GM20000 (cell line): ENCODE measurements around the gene TMEM201.

ENCODE experiments used
- DNase-seq: peaks from one replicate; pipeline ENCODE4 v3.0.0; 2012; ENCODE audit warnings: low spot score
- TF ChIP-seq, protein P1 (sequence below): IDR thresholded peaks from 2 replicates; pipeline ENCODE4 v1.5.1; 2012; ENCODE audit warnings: mild to moderate bottlenecking, control low read depth; ENCODE audit errors: extremely low read depth, missing control alignments

The TMEM201 gene

GRCh38 chr1:9610548-9610947 is 21.8 kb downstream of the TMEM201 start:
- TF ChIP-seq, protein P1, sequence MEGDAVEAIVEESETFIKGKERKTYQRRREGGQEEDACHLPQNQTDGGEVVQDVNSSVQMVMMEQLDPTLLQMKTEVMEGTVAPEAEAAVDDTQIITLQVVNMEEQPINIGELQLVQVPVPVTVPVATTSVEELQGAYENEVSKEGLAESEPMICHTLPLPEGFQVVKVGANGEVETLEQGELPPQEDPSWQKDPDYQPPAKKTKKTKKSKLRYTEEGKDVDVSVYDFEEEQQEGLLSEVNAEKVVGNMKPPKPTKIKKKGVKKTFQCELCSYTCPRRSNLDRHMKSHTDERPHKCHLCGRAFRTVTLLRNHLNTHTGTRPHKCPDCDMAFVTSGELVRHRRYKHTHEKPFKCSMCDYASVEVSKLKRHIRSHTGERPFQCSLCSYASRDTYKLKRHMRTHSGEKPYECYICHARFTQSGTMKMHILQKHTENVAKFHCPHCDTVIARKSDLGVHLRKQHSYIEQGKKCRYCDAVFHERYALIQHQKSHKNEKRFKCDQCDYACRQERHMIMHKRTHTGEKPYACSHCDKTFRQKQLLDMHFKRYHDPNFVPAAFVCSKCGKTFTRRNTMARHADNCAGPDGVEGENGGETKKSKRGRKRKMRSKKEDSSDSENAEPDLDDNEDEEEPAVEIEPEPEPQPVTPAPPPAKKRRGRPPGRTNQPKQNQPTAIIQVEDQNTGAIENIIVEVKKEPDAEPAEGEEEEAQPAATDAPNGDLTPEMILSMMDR = no peak
- no peak for DNase-seq

DNA sequence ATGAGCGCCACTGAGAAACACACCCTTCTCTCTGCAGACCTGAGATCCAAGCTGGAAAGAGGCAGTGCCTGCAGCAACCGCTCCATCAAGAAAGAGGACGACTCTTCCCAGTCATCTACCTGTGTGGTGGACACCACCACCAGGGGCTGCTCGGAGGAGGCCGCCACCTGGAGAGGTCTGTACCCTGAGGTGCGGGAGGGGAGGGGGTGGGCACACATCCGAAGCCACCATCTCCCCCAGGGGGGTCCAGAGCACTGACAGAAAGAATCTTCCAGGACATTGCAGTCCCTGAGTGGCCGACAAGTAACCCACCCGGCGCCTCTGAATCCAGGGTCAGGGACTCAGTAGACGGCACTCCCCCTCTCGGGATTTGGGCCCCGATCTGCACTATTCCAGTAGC is 23.0 kb downstream of the TMEM201 start:
- no peak for DNase-seq
- TF ChIP-seq, protein P1 = no peak

GRCh38 chr1:9612162-9612845 is 23.6 kb downstream of the TMEM201 start:
- TF ChIP-seq, protein P1 = no peak
- DNase-seq = no peak

DNA sequence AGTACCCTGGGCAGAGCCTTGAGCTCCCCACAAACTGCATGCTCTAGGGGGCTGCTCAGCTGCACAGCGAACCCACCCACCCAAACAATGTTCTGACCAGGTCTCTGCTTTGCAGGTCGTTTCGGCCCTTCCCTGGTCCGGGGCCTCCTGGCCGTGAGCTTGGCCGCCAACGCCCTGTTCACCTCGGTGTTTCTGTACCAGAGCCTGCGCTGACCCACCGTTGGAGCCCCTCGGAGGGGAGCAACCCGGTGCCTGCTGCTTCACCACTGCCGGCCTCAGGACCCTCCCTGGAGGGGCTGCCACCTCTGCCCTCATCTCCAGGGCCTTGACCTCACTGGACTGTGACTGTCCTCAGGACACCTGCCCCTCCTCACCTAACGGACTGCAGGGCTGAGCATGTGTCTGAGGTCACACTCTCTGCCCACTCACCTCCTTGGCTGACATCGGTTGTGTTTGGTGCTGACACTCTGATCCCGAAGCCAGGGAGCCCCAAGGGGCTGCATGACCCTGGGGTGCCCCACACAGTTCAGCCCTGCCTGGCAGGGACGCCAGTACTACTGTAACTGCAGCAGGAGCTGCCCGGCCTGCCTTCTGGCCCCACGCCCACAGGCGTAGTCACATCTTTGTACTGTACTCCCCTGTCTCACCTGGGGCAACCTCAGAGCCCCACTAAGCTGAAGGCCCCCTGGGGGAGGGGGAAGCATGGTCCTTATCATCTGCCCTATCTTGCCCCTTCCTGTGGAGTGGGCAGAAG is 24.3 kb downstream of the TMEM201 start:
- TF ChIP-seq, protein P1 = no peak
- DNase-seq = no peak

DNA sequence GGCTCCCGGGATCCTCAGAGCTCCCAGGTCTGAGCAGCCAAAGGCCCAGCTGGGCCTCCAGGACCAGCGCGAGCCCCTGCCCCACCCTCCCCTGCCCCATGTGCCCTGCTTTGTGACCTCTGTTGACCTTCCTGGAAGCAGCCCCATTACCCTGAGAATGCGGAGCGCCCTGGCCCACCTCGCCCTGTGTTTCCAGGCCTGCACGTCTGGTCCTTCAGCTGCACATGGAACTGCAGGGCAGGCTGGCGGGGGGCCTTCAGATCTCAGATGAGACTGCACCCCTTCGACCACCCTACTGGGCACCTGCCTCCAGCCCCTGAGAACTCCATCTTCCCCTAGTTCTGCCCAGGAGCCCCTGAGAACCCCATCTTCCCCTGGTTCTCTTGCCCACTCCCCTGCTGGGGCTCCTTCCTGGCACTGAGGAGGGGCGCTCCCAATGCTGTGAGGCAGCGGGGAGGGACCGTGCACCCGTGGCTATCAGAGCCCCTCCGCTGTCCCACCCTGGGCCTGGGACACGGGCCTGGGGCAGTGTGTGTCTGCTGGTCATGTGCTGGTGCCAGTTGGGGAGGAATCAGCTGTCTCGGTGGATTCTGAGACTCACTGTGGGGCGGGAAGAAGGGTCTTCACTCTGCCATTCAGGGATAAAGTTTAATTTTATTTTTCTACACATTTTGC is 25.1 kb downstream of the TMEM201 start:
- TF ChIP-seq, protein P1 = no peak
- DNase-seq = no peak

- peak; percentile 82 for DNase-seq
- TF ChIP-seq, protein P1 = peak; percentile 72
Observed at GRCh38 chr1:9615316-9616063, 26.8 kb downstream of the TMEM201 start.
